SHP77 treated with DMSO at 0.1 percent for 48 hours (cell line): ENCODE data around the gene C22orf42.
"Not testable (repeated sequence)": the region's sequence is repeated elsewhere in the genome, so short reads cannot be mapped to it uniquely, and the experiment has no call there.

Source experiments
- DNase-seq: peaks from one replicate; lab custom pipeline; 2025; lab: John Stamatoyannopoulos, UW

The C22orf42 gene

DNA sequence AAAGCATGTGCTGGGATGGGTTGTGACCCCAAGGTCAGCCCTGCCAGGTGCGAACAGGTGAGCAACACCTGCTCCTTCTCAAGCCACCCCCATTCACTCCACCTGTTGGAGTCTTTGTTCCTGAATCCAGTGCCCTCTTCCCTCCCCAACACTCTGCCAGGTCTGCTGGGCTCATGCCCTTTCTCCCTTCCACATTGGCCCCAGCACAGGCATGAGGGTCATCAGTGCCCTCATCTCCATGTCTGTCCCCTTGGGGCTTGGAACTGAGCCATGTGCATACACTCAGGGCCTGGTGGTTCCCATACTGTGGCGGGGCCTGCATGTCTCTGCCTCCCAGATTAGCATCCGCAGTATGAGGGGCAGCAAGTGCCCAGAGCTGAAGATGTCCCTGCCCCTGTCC, 26.7 kb upstream of the C22orf42 start:
- DNase-seq = no peak

GRCh38 chr22:32183625-32184024, 24.5 kb upstream of the C22orf42 start:
- no peak for DNase-seq

- no peak for DNase-seq
Measured at GRCh38 chr22:32181043-32181442, 21.9 kb upstream of the C22orf42 start.

- DNase-seq = no peak
Measured at GRCh38 chr22:32177221-32177765, 18.2 kb upstream of the C22orf42 start.

GRCh38 chr22:32175683-32176644, 16.9 kb upstream of the C22orf42 start:
- no peak for DNase-seq

GRCh38 chr22:32175115-32175514, 16.0 kb upstream of the C22orf42 start:
- no peak for DNase-seq

- no peak for DNase-seq
Measured at GRCh38 chr22:32165681-32166080, 6.6 kb upstream of the C22orf42 start.

DNA sequence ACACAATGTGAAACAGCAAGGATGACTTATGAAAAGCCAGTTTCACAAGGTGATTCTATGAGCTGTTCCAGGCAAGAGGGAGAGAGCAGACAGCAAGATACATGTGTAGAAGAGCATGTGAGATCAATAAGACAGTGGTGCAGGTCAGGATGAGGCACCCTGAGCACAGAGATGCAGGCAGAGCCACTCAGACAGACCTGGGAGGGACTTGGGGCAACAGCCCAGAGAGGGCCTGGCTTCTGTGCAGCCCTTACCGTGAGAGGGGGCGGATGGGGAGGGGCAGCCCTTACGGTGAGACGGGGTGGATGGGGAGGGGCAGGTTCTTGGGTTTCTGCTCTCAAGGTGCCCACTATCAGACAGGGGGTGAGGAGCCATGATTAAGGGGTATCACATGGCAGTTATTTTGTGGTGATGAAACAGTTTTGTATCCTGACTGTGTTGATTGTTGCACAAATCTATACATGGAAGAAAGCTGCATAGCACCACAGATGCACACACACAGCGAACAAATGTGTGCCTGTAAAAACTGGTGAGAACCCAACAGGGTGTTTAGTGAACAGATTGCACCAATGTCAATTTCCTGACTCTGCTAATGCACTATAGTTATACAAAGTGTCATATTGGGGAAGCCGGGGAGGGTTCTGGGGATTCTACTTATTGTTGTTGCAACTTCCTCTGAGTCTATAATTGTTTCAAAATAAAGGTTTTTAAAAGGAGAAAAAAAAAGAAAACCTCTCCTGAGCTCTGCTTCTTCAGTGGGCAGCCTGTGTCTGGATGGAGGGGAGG, 5.2 kb upstream of the C22orf42 start:
- no peak for DNase-seq

- DNase-seq = not testable (repeated sequence)
Measured at GRCh38 chr22:32160411-32160810, 1.3 kb upstream of the C22orf42 start.

DNA sequence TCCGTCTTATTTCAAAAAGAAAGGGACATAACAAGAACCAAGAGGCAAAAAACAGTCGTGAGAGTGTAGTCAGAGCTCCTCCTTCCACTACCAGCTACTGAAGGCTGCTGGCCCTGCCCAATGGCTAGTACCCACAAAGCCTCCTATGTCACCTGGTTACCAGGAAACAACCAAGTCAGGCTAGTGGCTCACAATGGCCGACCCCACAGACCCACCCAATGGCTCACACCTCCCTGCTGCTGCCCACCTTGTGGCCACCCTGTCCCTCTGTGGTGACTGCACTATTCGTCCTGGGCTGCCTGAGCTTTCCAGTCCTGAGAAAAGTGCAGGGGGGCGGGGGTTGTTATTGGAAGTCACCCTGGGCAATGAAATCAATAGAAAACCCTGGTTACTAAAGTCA, 1.5 kb downstream of the C22orf42 start:
- DNase-seq = not testable (repeated sequence)

DNA sequence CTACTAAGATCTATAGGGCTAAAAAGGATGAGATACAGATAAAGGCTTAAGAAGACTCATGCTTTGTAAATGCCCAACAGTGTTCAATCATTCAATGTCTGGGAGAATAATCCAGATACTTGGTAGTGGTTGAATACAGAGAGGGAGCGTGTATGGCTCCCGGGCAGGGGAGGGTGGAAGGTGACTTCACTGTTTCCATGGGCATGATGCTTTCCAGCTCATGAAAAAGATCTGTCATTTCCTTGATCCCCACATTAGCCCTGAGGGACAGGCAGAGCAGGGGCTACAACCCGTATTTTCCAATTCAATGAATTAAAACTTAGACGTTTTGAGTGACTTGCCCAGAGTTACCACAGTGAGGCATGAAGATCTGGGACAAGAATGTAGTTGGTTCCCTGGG, 4.4 kb downstream of the C22orf42 start:
- not testable (repeated sequence) for DNase-seq

- not testable (repeated sequence) for DNase-seq
Measured at GRCh38 chr22:32151641-32152040, 7.5 kb downstream of the C22orf42 start.

DNA sequence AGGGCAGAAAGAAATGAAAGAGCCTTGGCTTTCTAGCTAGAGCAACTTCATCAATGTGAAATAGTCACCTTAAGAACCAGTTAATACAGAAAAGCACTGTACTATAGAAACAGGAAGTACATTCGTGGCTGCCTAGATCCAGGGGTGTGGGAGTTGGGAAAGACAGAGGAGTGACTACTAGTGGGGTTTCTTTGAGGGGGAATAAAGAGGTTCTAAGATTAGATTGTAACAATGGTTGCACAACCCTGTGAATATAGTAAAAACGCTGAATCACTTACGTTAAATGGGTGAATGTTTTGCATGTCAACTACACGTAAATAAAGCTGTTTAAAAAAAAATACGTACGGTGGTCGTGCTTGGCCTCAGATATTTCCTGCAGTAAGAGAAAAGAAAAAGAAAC, 8.5 kb downstream of the C22orf42 start:
- DNase-seq = not testable (repeated sequence)

DNA sequence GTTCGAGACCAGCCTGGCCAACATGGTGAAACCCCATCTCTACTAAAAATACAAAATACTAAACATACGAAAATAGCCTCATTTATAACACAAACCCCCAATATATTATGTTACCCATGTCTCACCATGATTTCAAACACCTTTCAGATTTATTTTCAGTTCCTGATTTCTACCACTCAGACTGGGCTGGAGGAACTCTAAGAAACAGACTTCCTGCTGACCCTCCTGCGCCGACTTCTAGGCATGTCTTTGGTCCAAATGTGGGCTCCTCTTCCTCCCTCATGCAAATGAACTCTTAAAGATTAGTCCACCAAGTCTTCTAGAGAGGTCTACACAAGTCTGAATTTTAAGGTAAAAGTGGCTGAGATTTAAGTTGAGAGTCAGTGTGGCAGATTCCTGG, 10.7 kb downstream of the C22orf42 start:
- DNase-seq = not testable (repeated sequence)

- DNase-seq = not testable (repeated sequence)
Measured at GRCh38 chr22:32147128-32147527, 12.0 kb downstream of the C22orf42 start.

GRCh38 chr22:32144496-32145274, 14.4 kb downstream of the C22orf42 start:
- DNase-seq = no peak

GRCh38 chr22:32142600-32142999, 16.5 kb downstream of the C22orf42 start:
- DNase-seq = no peak

DNA sequence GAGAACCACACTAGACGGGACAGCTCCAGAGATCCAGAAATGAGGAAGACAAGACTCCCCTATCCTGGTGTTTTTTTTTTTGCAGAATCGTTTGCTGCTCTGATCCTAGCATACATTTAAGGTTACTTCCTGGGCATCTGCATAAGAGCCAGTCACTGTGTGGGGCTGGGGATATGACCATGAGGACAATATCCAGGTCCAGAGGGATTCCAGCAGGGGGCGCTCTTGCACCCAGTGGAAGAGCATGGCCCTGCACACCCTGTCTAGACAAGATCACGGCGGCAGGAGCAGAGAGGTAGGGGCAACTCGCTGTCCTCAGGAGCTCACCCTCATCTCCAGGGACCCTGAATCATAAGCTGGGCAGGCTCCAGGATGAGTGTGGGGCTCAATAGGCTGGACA, 18.4 kb downstream of the C22orf42 start:
- DNase-seq = not testable (repeated sequence)

GRCh38 chr22:32138576-32138975, 20.5 kb downstream of the C22orf42 start:
- DNase-seq = not testable (repeated sequence)

DNA sequence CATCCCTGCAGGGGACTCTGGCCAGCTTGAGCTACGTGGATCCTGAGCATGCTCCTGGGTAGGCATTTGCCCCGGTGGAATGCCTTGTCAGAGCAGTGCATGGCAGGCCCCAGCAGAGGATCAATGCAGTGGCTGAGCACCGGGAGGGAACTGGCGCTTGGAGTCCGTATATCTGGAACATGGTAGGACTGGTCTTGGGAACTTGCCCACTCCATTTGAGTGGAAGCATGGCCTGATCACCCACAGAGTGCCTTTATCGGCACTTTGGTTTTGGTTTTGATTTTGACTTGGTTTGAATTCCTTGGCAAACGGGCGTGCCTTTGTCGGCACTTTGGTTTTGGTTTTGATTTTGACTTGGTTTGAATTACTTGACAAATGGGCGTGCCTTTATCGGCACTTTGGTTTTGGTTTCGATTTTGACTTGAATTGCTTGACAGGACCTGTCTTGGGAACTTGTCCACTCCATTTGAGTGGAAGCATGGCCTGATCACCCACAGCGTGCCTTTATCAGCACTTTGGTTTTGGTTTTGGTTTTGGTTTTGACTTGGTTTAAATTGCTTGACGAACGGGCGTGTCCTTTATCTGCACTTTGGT, 21.3 kb downstream of the C22orf42 start:
- not testable (repeated sequence) for DNase-seq

GRCh38 chr22:32136881-32137280, 22.2 kb downstream of the C22orf42 start:
- DNase-seq = not testable (repeated sequence)
